Measurements from ENCODE around the gene NFIC.
A peak's percentile ranks its signal among the peaks of the same experiment; 100 is the strongest.
"Not testable (repeated sequence)": the region's sequence is repeated elsewhere in the genome, so short reads cannot be mapped to it uniquely, and the experiment has no call there.

The NFIC gene

GRCh38 chr19:3375221-3376090 is 9.1 kb downstream of the NFIC start:
- no peak for DNase-seq

GRCh38 chr19:3376091-3376455 is 9.7 kb downstream of the NFIC start:
- DNase-seq, result not testable (repeated sequence)

GRCh38 chr19:3378352-3379150 is 12.2 kb downstream of the NFIC start:
- no peak for DNase-seq

- DNase-seq, result no peak
Measured at GRCh38 chr19:3380829-3381228, 14.4 kb downstream of the NFIC start.

- DNase-seq, result no peak
Measured at GRCh38 chr19:3381701-3382372, 15.5 kb downstream of the NFIC start.

GRCh38 chr19:3382460-3383100 is 16.2 kb downstream of the NFIC start:
- no peak for DNase-seq

- no peak for DNase-seq
Measured at GRCh38 chr19:3383121-3383722, 16.8 kb downstream of the NFIC start.

GRCh38 chr19:3386447-3387234 is 20.3 kb downstream of the NFIC start:
- DNase-seq, result no peak

- DNase-seq, result peak; percentile 92
Measured at GRCh38 chr19:3387645-3388589, 21.5 kb downstream of the NFIC start.

GRCh38 chr19:3389446-3389778 is 23.0 kb downstream of the NFIC start:
- DNase-seq, result no peak

GRCh38 chr19:3389876-3390371 is 23.5 kb downstream of the NFIC start:
- peak; percentile 86 for DNase-seq

GRCh38 chr19:3391911-3392310 is 25.5 kb downstream of the NFIC start:
- not testable (repeated sequence) for DNase-seq

GRCh38 chr19:3392480-3392879 is 26.1 kb downstream of the NFIC start:
- no peak for DNase-seq

GRCh38 chr19:3396881-3397265 is 30.5 kb downstream of the NFIC start:
- DNase-seq, result no peak

- DNase-seq, result no peak
Measured at GRCh38 chr19:3397266-3398022, 31.1 kb downstream of the NFIC start.

GRCh38 chr19:3398114-3398899 is 31.9 kb downstream of the NFIC start:
- no peak for DNase-seq

- no peak for DNase-seq
Measured at GRCh38 chr19:3398900-3399278, 32.5 kb downstream of the NFIC start.

- DNase-seq, result not testable (repeated sequence)
Measured at GRCh38 chr19:3399311-3399710, 32.9 kb downstream of the NFIC start.
